Panc1 (cell line): ENCODE measurements around the gene TMEM51. TPM values are rescaled to one million over a fixed set of nuclear protein-coding genes. Genes with fewer than 3 reads are reported as not detected.

ENCODE experiments used
- ATAC-seq: fragments of 200-7000 bp; cut with Tn5 transposase; 2 replicates; pipeline ENCODE4 v1.9.1; 2020; ENCODE audit warnings: mild to moderate bottlenecking, moderate library complexity
- BruUV-seq: library from RNA; stranded (reverse); fragments of 400-500 nt; replicated peaks from 2 replicates; lab custom pipeline; 2021; lab: Mats Ljungman, UMichigan
- CTCF ChIA-PET: fragments of 300-600 bp; sonication (Branson Sonifier 250); formaldehyde crosslinking; loops from one replicate; lab custom pipeline; 2022; ENCODE audit warnings: antibody characterized with exemption; lab: Charles Lee
- POLR2A ChIA-PET: fragments of 300-600 bp; sonication (Branson Sonifier 250); formaldehyde crosslinking; loops from one replicate; lab custom pipeline; 2022; ENCODE audit warnings: antibody characterized with exemption; lab: Charles Lee
- DNase-seq: peaks from one replicate; pipeline ENCODE4 v3.0.0-alpha.2; 2010; ENCODE audit warnings: low read depth, low spot score
- H3K27ac ChIP-seq: 2 replicates; pipeline ENCODE4 v1.5.1; 2011; ENCODE audit warnings: mild to moderate bottlenecking, low read length, inconsistent platforms
- H3K27me3 ChIP-seq: fragments of 200-500 bp; sonication (Bioruptor generic); 2 replicates; pipeline ENCODE4 v1.6.0; 2014; ENCODE audit warnings: low read length, inconsistent platforms; ENCODE audit not compliant: control insufficient read depth, insufficient read depth
- H3K36me3 ChIP-seq: fragments of 200-500 bp; sonication (Bioruptor generic); 2 replicates; pipeline ENCODE4 v1.5.1; 2014; ENCODE audit warnings: inconsistent platforms, mild to moderate bottlenecking, low read length, moderate library complexity; ENCODE audit not compliant: control insufficient read depth, insufficient read depth
- H3K4me1 ChIP-seq: 2 replicates; pipeline ENCODE4 v1.5.1; 2011; ENCODE audit warnings: inconsistent platforms, mild to moderate bottlenecking, low read length, moderate library complexity; ENCODE audit not compliant: control insufficient read depth, insufficient read depth
- H3K4me3 ChIP-seq, 2 experiments: 2 replicates each; pipeline ENCODE4 v1.5.1; 2011 to 2012; ENCODE audit warnings: low read depth in 2 of 2, low read length in 2 of 2, mild to moderate bottlenecking in 2 of 2, inconsistent platforms in 1 of 2, moderate library complexity in 1 of 2
- H3K9me3 ChIP-seq: fragments of 200-500 bp; sonication (Bioruptor generic); 2 replicates; pipeline ENCODE4 v1.5.1; 2014; ENCODE audit warnings: low read depth, mild to moderate bottlenecking, inconsistent platforms, low read length, moderate library complexity; ENCODE audit not compliant: control insufficient read depth, insufficient read depth
- CTCF ChIP-seq: fragments of 450-650 bp; IDR thresholded peaks from 2 replicates; pipeline ENCODE4 v1.5.1; 2017; ENCODE audit warnings: mild to moderate bottlenecking
- POLR2AphosphoS5 ChIP-seq: IDR thresholded peaks from 2 replicates; pipeline ENCODE4 v1.6.1; 2012; ENCODE audit warnings: mild to moderate bottlenecking, low read depth, low read length, moderate library complexity
- REST ChIP-seq, 2 experiments: IDR thresholded peaks; 2 replicates each; pipeline ENCODE4 v1.6.1; 2011 to 2012; ENCODE audit warnings: low read depth in 2 of 2, control low read depth in 1 of 2, low read length in 1 of 2, mild to moderate bottlenecking in 1 of 2, moderate library complexity in 1 of 2; ENCODE audit not compliant: insufficient read depth in 1 of 2
- SIN3A ChIP-seq: IDR thresholded peaks from 2 replicates; pipeline ENCODE4 v1.6.1; 2012; ENCODE audit warnings: low read depth, mild to moderate bottlenecking, low read length, moderate library complexity, borderline replicate concordance; ENCODE audit not compliant: insufficient read depth
- TCF7L2 ChIP-seq: IDR thresholded peaks from 2 replicates; pipeline ENCODE4 v1.6.1; 2011; ENCODE audit warnings: mild to moderate bottlenecking, low read depth, low read length, inconsistent platforms
- in situ Hi-C: cut with HindIII; loops from 2 replicates; pipeline ENCODE4 v1.10.0; 2016; ENCODE audit warnings: low sequenced_read_pairs, low pct_unique_long_range_greater_than_20kb
- intact Hi-C: fragments of 100-400 bp; cut with micrococcal nuclease; formaldehyde crosslinking; loops from one replicate; pipeline ENCODE4 v1.10.0; 2022; ENCODE audit not compliant: unreplicated experiment
- total RNA-seq: library from RNA; stranded (reverse); gene quantifications from one replicate; pipeline ENCODE4 v1.2.1, GENCODE V29; 2021; ENCODE audit not compliant: unreplicated experiment

The TMEM51 gene
- total RNA-seq, 1 experiment from 2014 or later = 25.8 TPM

GRCh38 chr1:15189692-15190370, 36.3 kb downstream of the TMEM51 start:
- CTCF ChIA-PET = interaction anchor here (0.7 kb wide), 1 partner anchor 429 kb away, joined by 5 read pairs; no protein-coding TSS in a partner anchor
- no TSS peak for BruUV-seq
- Histone ChIP-seq H3K27ac (0 out of 2 replicates have a peak overlapping the region, but pooled peaks have one; percentile 42), H3K4me1 (peaks cover 22% of the 10 kb centered on the region), H3K27me3 (no peaks in the 10 kb centered on the region), H3K4me3 (no peak overlapping the region), H3K36me3 (no peaks in the 10 kb centered on the region), H3K9me3 (no peaks in the 10 kb centered on the region)
- ATAC-seq = peak; percentile 57
- no peak for TF ChIP-seq POLR2AphosphoS5
- TF ChIP-seq REST (IDR thresholded peaks at IDR 0.05; ENCODE audit: insufficient read depth in 1 of 2, low read depth in 2 of 2, low read length in 1 of 2) = no peak
- TF ChIP-seq SIN3A = no peak
- TF ChIP-seq TCF7L2 = no peak
- POLR2A ChIA-PET = no interaction called here
- intact Hi-C loops = no loop called here
- in situ Hi-C loops = no loop called here
- no peak for DNase-seq

- in situ Hi-C loops (no loop called here), intact Hi-C loops (no loop called here)
- TF ChIP-seq CTCF = no peak
- no peak for TF ChIP-seq POLR2AphosphoS5
- TF ChIP-seq REST (IDR thresholded peaks at IDR 0.05; ENCODE audit: insufficient read depth in 1 of 2, low read depth in 2 of 2, low read length in 1 of 2) = no peak
- TF ChIP-seq SIN3A = no peak
- TF ChIP-seq TCF7L2 = no peak
- CTCF ChIA-PET = interaction anchor here (0.6 kb wide), 1 partner anchor 226 kb away, joined by 4 read pairs; no protein-coding TSS in a partner anchor
- POLR2A ChIA-PET = no interaction called here
- DNase-seq = no peak
- H3K4me3 ChIP-seq = no peak overlapping the region
- ATAC-seq = no peak
- H3K4me1 ChIP-seq = peaks cover 21% of the 10 kb centered on the region
- no peaks in the 10 kb centered on the region for H3K36me3 ChIP-seq
- no peak overlapping the region for H3K27ac ChIP-seq
- H3K27me3 ChIP-seq = no peaks in the 10 kb centered on the region
- no TSS peak for BruUV-seq
- no peaks in the 10 kb centered on the region for H3K9me3 ChIP-seq
Observed at GRCh38 chr1:15191267-15191666, 37.7 kb downstream of the TMEM51 start.
